Activated T-helper 1 cell treated with anti-CD3 and anti-CD28 coated beads, Interleukin-12 subunit alpha, Interleukin-12 subunit beta, Interleukin-2, Interleukin-4 antibody, amounts not matched to agents 30 ng/mL and 10 ng/mL and 1 ng/mL, durations not matched to agents 14 hours and 24 hours and 36 hours (primary cell): ENCODE data around the gene MPEG1. TPM values are rescaled to one million over a fixed set of nuclear protein-coding genes. Genes with fewer than 3 reads are reported as not detected.

Experiments
- DNase-seq: peaks from one replicate; pipeline ENCODE4 v3.0.0; 2021; ENCODE audit warnings: low spot score
- H3K27ac Mint-ChIP-seq: one replicate; pipeline ENCODE4 v1.8.0; 2021; ENCODE audit warnings: mild to moderate bottlenecking, mixed read lengths
- H3K27me3 Mint-ChIP-seq: one replicate; pipeline ENCODE4 v1.8.0; 2022; ENCODE audit warnings: mild to moderate bottlenecking, moderate library complexity, mixed read lengths; ENCODE audit not compliant: insufficient read depth
- H3K36me3 Mint-ChIP-seq: one replicate; pipeline ENCODE4 v1.8.0; 2021; ENCODE audit warnings: low read depth, mixed read lengths
- H3K4me1 Mint-ChIP-seq: one replicate; pipeline ENCODE4 v1.8.0; 2021; ENCODE audit warnings: low read depth, mixed read lengths
- H3K4me3 Mint-ChIP-seq: one replicate; pipeline ENCODE4 v1.8.0; 2021; ENCODE audit warnings: mild to moderate bottlenecking, moderate library complexity, mixed read lengths
- H3K9me3 Mint-ChIP-seq: one replicate; pipeline ENCODE4 v1.8.0; 2021; ENCODE audit warnings: mixed read lengths
- intact Hi-C: fragments of 100-400 bp; cut with micrococcal nuclease; formaldehyde crosslinking; loops from one replicate; pipeline ENCODE4 v1.15.1; 2024
- total RNA-seq: library from RNA; stranded (reverse); gene quantifications from 2 replicates; pipeline ENCODE4 v1.2.3, GENCODE V29; 2022

The MPEG1 gene
- total RNA-seq, 1 donor from 2014 or later: not detected

DNA sequence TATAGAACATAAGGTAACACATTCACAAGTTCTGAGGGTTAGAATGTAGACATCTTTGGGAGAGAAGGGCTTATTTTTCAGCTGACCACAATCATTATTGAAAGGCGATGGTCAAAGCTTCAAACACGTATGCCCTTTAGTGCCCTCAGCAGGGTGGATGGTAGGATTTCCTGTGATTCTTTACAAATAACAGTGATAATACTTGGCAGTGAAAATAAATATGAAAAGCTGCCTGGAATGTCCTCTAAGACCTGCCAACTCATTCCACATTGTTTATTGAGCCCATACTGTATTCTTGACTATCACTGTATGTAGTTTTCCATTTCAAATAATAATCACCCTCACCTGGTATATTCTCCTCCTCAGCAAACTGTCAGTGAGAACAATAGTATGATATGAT lies 13.7 kb upstream of the MPEG1 start:
- H3K4me3 Mint-ChIP-seq: no peak overlapping the region
- H3K9me3 Mint-ChIP-seq: peaks cover 3% of the 10 kb centered on the region
- H3K36me3 Mint-ChIP-seq: no peaks in the 10 kb centered on the region
- intact Hi-C loops: no loop called here
- no peaks in the 10 kb centered on the region for H3K4me1 Mint-ChIP-seq
- DNase-seq: no peak
- no peak overlapping the region for H3K27ac Mint-ChIP-seq
- H3K27me3 Mint-ChIP-seq: peaks cover 4% of the 10 kb centered on the region

- no peak for DNase-seq
- Mint-ChIP-seq H3K4me3 (no peak overlapping the region), H3K27ac (no peak overlapping the region), H3K36me3 (no peaks in the 10 kb centered on the region), H3K4me1 (no peaks in the 10 kb centered on the region), H3K27me3 (peaks cover 4% of the 10 kb centered on the region), H3K9me3 (no peaks in the 10 kb centered on the region)
- intact Hi-C loops: no loop called here
These were observed 12.3 kb upstream of the MPEG1 start for GRCh38 chr11:59225017-59225416.

DNA sequence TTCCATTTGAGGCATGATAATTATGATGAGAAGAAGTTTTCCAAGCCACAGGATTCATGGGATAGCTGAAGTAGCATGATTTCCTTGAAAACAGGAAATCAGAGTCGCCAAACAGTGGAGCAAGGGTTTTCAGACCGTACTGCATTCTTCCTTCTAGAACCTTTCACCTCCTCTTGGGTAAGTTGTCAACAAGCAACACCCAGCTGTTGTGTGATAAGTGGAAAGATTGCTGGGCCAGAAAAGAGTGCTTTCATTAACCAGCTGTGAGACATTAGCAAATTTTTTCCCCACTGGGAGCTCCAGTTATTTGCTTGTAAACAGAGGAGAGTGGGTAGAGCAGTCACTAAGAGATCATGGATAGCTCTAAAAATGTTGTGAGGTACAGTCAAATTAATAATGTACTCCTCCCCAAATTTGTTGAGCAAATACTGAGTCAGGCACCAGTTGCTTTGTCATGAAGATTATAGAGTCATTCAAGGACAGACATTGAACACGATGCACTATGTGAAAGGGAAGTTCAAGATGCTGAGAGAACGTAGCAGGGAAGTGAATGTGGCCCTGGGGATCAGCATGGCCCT lies 11.7 kb upstream of the MPEG1 start:
- H3K9me3 Mint-ChIP-seq: no peaks in the 10 kb centered on the region
- no peak overlapping the region for H3K4me3 Mint-ChIP-seq
- intact Hi-C loops: no loop called here
- no peak for DNase-seq
- H3K27ac Mint-ChIP-seq: no peak overlapping the region
- H3K27me3 Mint-ChIP-seq: peaks cover 9% of the 10 kb centered on the region
- no peaks in the 10 kb centered on the region for H3K4me1 Mint-ChIP-seq
- no peaks in the 10 kb centered on the region for H3K36me3 Mint-ChIP-seq

- intact Hi-C loops: no loop called here
- Mint-ChIP-seq H3K27me3 (peaks cover 11% of the 10 kb centered on the region), H3K4me3 (no peak overlapping the region), H3K9me3 (no peaks in the 10 kb centered on the region), H3K4me1 (no peaks in the 10 kb centered on the region), H3K27ac (no peak overlapping the region), H3K36me3 (no peaks in the 10 kb centered on the region)
- no peak for DNase-seq
These were observed 10.9 kb upstream of the MPEG1 start for GRCh38 chr11:59223611-59224010.

DNA sequence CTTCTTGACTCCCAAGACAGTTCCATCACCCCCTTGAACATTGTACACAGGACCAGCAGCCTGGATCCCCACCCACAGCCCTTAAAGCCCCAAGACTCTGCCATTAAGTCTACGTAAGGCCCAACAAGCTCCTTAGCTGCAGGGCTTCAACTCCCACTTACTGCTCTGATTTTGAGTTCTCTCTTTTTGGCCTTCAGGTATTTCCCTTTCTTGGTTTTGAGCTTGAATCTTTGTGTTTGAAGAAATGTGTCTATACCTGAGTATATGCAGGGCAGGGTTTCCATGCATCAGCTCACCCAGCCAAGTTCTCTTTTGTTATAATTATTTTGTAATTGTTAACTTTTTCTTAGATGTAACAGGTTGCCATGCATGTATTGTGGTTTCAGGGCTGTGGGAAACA lies 10.4 kb upstream of the MPEG1 start:
- H3K27ac Mint-ChIP-seq: no peak overlapping the region
- H3K27me3 Mint-ChIP-seq: peaks cover 11% of the 10 kb centered on the region
- no peak overlapping the region for H3K4me3 Mint-ChIP-seq
- H3K9me3 Mint-ChIP-seq: no peaks in the 10 kb centered on the region
- no peaks in the 10 kb centered on the region for H3K36me3 Mint-ChIP-seq
- no peak for DNase-seq
- H3K4me1 Mint-ChIP-seq: no peaks in the 10 kb centered on the region
- intact Hi-C loops: no loop called here

DNA sequence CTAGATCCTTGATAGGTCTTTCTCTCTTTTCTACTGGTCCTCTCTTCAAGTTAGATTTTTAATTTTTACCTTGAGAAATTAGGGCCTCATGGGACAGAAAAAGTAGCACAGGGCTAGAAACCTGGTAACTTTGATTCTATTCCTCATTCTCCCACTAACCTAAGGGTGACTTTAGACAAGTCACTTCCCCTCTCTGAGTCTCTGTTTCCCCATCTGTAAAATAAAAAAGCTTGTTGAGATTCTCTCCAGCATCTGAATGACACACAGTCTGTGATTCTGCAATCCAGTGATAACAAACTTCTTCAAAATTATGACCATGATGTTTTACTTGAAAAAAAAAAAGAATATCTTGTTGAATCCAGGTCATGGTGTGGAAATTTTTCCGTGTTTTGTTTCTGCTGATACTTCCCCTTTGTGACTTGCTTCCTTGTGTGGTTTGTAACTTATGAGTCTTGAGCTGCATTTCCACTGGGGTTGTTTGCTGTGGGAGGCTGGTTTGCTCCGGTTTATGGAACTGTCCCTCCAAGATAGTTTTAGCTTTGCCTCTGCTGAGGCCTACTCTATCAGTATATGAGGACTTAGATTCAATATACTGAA lies 9.8 kb upstream of the MPEG1 start:
- Mint-ChIP-seq H3K4me1 (no peaks in the 10 kb centered on the region), H3K9me3 (no peaks in the 10 kb centered on the region), H3K27ac (no peak overlapping the region), H3K4me3 (no peak overlapping the region), H3K36me3 (no peaks in the 10 kb centered on the region), H3K27me3 (peaks cover 11% of the 10 kb centered on the region)
- DNase-seq: no peak
- intact Hi-C loops: no loop called here

- peaks cover 5% of the 10 kb centered on the region for H3K4me1 Mint-ChIP-seq
- intact Hi-C loops: no loop called here
- no peak overlapping the region for H3K27ac Mint-ChIP-seq
- no peak for DNase-seq
- H3K9me3 Mint-ChIP-seq: no peaks in the 10 kb centered on the region
- H3K4me3 Mint-ChIP-seq: no peak overlapping the region
- no peaks in the 10 kb centered on the region for H3K36me3 Mint-ChIP-seq
- H3K27me3 Mint-ChIP-seq: peaks cover 13% of the 10 kb centered on the region
These were observed 8.7 kb upstream of the MPEG1 start for GRCh38 chr11:59221441-59221840.

- Mint-ChIP-seq H3K27ac (no peak overlapping the region), H3K27me3 (peaks cover 20% of the 10 kb centered on the region), H3K4me1 (peaks cover 5% of the 10 kb centered on the region), H3K36me3 (no peaks in the 10 kb centered on the region), H3K4me3 (no peak overlapping the region), H3K9me3 (no peaks in the 10 kb centered on the region)
- intact Hi-C loops: no loop called here
- no peak for DNase-seq
These were observed 7.1 kb upstream of the MPEG1 start for GRCh38 chr11:59219836-59220235.

DNA sequence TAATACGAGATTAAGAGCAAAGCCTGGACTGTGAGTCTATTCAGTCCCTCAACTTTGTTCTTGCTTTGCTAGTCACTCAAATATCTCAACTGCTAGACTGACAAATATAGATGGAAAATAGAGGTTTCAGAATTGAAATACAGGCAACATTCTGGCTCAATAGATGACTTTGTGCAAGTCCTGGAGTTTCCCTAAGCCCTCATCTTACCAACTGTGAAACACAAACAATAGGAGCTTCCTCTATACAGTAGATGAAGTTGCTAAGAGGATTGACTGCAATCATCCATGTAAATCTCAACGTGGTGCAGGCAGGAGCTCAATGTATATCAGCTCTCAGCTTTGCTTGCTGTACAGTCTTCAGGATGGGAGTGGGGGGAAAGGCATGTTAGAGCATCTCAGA lies 6.2 kb upstream of the MPEG1 start:
- peaks cover 20% of the 10 kb centered on the region for H3K27me3 Mint-ChIP-seq
- peaks cover 5% of the 10 kb centered on the region for H3K4me1 Mint-ChIP-seq
- H3K27ac Mint-ChIP-seq: no peak overlapping the region
- intact Hi-C loops: no loop called here
- H3K36me3 Mint-ChIP-seq: no peaks in the 10 kb centered on the region
- no peak overlapping the region for H3K4me3 Mint-ChIP-seq
- no peaks in the 10 kb centered on the region for H3K9me3 Mint-ChIP-seq
- DNase-seq: no peak

GRCh38 chr11:59218319-59218718 lies 5.6 kb upstream of the MPEG1 start:
- Mint-ChIP-seq H3K27ac (no peak overlapping the region), H3K9me3 (no peaks in the 10 kb centered on the region), H3K36me3 (no peaks in the 10 kb centered on the region), H3K4me3 (no peak overlapping the region), H3K4me1 (peaks cover 5% of the 10 kb centered on the region), H3K27me3 (peaks cover 20% of the 10 kb centered on the region)
- DNase-seq: no peak
- intact Hi-C loops: no loop called here

GRCh38 chr11:59216641-59217564 lies 4.2 kb upstream of the MPEG1 start:
- no peak overlapping the region for H3K4me3 Mint-ChIP-seq
- no peak overlapping the region for H3K27ac Mint-ChIP-seq
- intact Hi-C loops: loop anchor here (1.0 kb wide), 1 partner anchor 9 kb away; no protein-coding TSS in a partner anchor

GRCh38 chr11:59214141-59214893 lies 1.6 kb upstream of the MPEG1 start:
- peaks cover 35% of the 10 kb centered on the region for H3K27me3 Mint-ChIP-seq
- H3K36me3 Mint-ChIP-seq: no peaks in the 10 kb centered on the region
- intact Hi-C loops: no loop called here
- peaks cover 8% of the 10 kb centered on the region for H3K4me1 Mint-ChIP-seq
- H3K9me3 Mint-ChIP-seq: no peaks in the 10 kb centered on the region
- H3K27ac Mint-ChIP-seq: no peak overlapping the region
- H3K4me3 Mint-ChIP-seq: no peak overlapping the region
- no peak for DNase-seq

More at GRCh38 chr11:59216641-59217564, 4.2 kb upstream of the MPEG1 start:
- no peaks in the 10 kb centered on the region for H3K9me3 Mint-ChIP-seq
- H3K36me3 Mint-ChIP-seq: no peaks in the 10 kb centered on the region
- DNase-seq: no peak
- peaks cover 26% of the 10 kb centered on the region for H3K27me3 Mint-ChIP-seq
- peaks cover 5% of the 10 kb centered on the region for H3K4me1 Mint-ChIP-seq
